Right cardiac atrium (tissue), 5 donors: ENCODE measurements around the gene MRPL12. TPM values are rescaled to one million over a fixed set of nuclear protein-coding genes. Genes with fewer than 3 reads are reported as not detected.

Experiments used
- ATAC-seq, 2 donors: fragments of 200-7000 bp; cut with Tn5 transposase; one replicate each; pipeline versions ENCODE4 v1.8.0 to v1.9.1; 2020; ENCODE audit warnings: moderate library complexity in 2 of 2, mild to moderate bottlenecking in 1 of 2
- DNase-seq, 3 donors: peaks; one replicate each; pipeline ENCODE4 v3.0.0-alpha.2; 2020
- H3K27ac ChIP-seq: one replicate; pipeline ENCODE4 v1.5.1; 2013; ENCODE audit warnings: mild to moderate bottlenecking, low read length, control low read depth, moderate library complexity
- H3K27me3 ChIP-seq: one replicate; pipeline ENCODE4 v1.6.1; 2013; ENCODE audit not compliant: control insufficient read depth, insufficient read depth
- H3K4me1 ChIP-seq: one replicate; pipeline ENCODE4 v1.6.1; 2013; ENCODE audit warnings: low read length; ENCODE audit not compliant: control insufficient read depth, insufficient read depth
- H3K4me3 ChIP-seq: one replicate; pipeline ENCODE4 v1.5.1; 2013; ENCODE audit warnings: low read length, control low read depth
- H3K9me3 ChIP-seq: one replicate; pipeline ENCODE4 v1.6.1; 2013; ENCODE audit warnings: low read length; ENCODE audit not compliant: control insufficient read depth
- WGBS: extraction: QIAGEN DNeasy Blood & Tissue Kit; methylation state at CpG from one replicate; pipeline ENCODE4 v1.1.7; 2013; 5-methylcytosine and 5-hydroxymethylcytosine counted together
- intact Hi-C, 4 donors: fragments of 100-400 bp; cut with DNase I; formaldehyde crosslinking; loops; one replicate each; pipeline versions ENCODE4 v1.11.0 to v1.14.0; 2022 to 2023
- polyA plus RNA-seq: library from polyadenylated mRNA; stranded (reverse); fragments of 200-250 nt; gene quantifications from one replicate; pipeline ENCODE4 v1.2.3, GENCODE V29; 2013
- total RNA-seq, 4 donors: library from RNA; stranded (reverse); fragmentation: NEBNext Ultra II Directional; extraction: Animal tissue kit (Norgen Biotek cat#: 25700); gene quantifications; one replicate each; pipeline ENCODE4 v1.2.1, GENCODE V29; 2021
- donor health status: healthy with polysubstance abuse.
- donor health status: DM: no; HTN: yes; CAD: no.
- donor health status: DM: no; HTN: no; CAD: no.
- donor health status: DM: no; HTN: yes; CAD: no; lungs with severe emphysema.
- donor health status: DM: yes; HTN: yes; CAD: no.

Gene MRPL12
- total and polyA plus RNA-seq, 5 donors, result 83.3 to 310 (median 122) TPM

DNA sequence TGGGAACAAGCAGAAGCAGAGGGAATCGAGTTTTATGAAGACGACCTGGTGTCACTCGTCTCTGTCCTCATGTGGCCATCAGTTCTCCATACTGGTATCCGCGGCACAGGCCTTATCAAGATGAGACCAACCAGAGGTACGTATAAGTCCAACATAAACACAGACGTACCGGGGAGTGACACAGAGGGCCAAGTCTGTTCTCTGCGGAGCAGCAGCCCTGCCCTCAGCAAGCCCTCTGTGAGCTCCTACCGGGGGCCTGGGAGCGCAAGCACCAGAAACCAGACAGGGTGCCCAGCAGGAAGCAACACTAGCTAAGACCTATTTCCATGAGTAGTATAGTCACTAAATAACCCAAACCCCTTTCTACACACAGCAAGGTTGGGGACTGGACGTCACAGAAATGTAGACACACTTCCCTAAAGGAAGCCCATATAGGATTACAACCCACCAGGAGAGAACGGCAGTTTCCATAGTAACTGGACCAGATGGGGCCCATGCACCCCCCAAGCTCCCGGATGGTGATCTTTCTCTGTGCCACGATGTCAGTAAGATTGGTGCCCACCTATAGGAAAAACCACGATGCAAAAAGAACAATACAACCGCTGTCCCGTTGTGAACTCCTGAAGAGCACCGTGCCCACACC is 20.5 kb upstream of the MRPL12 start:
- DNase-seq (peak in 1 of 3 donors; percentile 30), ATAC-seq (no peak)
- no peaks in the 10 kb centered on the region for H3K9me3 ChIP-seq
- no peaks in the 10 kb centered on the region for H3K27me3 ChIP-seq
- 32% methylated on average over 19 of the region's 19 CpGs for WGBS
- intact Hi-C loops, result no loop called here
- H3K4me1 ChIP-seq, result peaks cover 6% of the 10 kb centered on the region
- no peak overlapping the region for H3K27ac ChIP-seq
- H3K4me3 ChIP-seq, result peak overlapping the region; percentile 71

DNA sequence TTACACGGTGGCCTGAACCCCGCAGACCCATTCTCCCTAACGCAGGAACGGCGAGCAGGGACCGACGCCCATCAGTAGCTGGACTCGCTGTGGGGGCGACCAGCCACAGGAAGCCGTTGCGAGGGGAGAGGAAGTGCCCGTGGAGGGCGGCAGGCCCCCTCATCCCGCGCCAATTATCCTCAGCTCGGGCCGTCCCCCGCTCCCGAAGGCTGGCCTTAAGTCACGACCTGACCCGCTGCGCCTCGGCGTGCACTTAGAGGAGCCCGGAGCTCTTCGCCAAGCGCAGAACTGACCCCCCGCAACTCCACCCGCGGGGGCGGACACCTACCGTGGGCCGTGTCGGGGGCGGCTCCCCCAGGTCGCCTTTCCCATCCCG is 20.0 kb upstream of the MRPL12 start:
- H3K27ac ChIP-seq, result peak overlapping the region; percentile 34
- intact Hi-C loops, result no loop called here
- under 1% methylated on average over 37 of the region's 37 CpGs for WGBS
- peaks cover 6% of the 10 kb centered on the region for H3K4me1 ChIP-seq
- H3K27me3 ChIP-seq, result no peaks in the 10 kb centered on the region
- H3K4me3 ChIP-seq, result peak overlapping the region; percentile 71
- DNase-seq (no peak), ATAC-seq (peak in 1 of 2 donors; percentile 45)
- no peaks in the 10 kb centered on the region for H3K9me3 ChIP-seq

GRCh38 chr17:81683584-81684441 is 19.4 kb upstream of the MRPL12 start, which contains the start of the genes ARL16 and HGS:
ARL16 (minus strand) TSS chr17:81683797; CDS start chr17:81683753, 44 bp downstream.
HGS (plus strand) TSS chr17:81684011; CDS start chr17:81684067, 56 bp downstream.
- peak within 1 kb of the TSS; percentile 97 for H3K4me3 ChIP-seq
- WGBS, result under 1% methylated on average over 112 of the region's 112 CpGs
- peak; percentile 98 to 99 (median 99) for DNase-seq
- intact Hi-C loops, result no loop called here
- peaks cover 6% of the 10 kb centered on the region for H3K4me1 ChIP-seq
- peak within 1 kb of the TSS; percentile 34 for H3K27ac ChIP-seq
- no peaks in the 10 kb centered on the region for H3K9me3 ChIP-seq
- no peaks in the 10 kb centered on the region for H3K27me3 ChIP-seq
- peak; percentile 98 for ATAC-seq

DNA sequence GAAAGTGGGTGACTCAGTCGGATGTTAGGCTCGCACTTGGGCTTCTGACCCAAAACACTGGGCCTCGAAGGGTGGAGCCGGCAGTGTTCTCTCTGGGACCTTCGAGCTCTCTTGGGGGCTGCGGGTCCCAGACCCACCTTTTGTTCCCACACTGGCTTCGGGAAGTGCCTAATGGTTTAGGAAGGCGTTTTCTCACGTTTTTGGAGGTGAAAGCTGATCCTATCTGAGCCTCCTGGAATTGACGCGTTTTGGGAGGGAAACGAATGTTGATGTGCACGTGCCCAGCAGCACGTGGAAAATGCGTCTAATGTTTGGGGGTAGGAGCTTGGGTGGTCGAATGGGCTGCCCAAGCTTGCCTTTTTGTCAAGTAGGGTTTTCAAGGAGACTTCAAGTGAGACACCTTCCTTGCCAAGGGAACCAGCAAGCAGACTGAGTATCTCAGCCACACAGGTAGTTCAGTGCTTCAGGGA is 18.7 kb upstream of the MRPL12 start:
- intact Hi-C loops, result no loop called here
- 5% methylated on average over 16 of the region's 16 CpGs for WGBS
- ATAC-seq, result peak in 1 of 2 donors; percentile 13

DNA sequence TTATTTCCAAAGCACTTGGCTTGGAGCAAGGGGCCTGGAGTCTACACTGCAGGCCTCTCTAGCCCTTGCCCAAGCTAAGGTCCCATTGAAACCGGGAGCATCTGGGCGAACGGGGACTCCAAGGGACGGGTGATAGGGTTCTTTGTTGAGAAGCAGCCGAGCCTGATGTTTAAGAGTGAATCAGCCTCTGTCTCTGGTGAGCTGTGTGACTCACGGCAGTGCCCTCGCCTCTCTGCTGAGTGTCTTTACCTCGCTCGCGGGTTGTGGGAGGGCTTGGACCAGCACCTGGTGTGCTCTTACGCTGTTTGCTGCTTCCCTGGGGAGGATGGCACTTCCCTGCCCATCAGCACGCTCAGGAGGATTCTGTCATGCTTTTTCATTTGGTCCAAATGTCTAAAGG is 18.1 kb upstream of the MRPL12 start:
- no peak for ATAC-seq
- H3K4me1 ChIP-seq, result peaks cover 6% of the 10 kb centered on the region
- 78% methylated on average over 12 of the region's 12 CpGs for WGBS
- no peaks in the 10 kb centered on the region for H3K27me3 ChIP-seq
- no peak overlapping the region for H3K27ac ChIP-seq
- intact Hi-C loops, result no loop called here
- no peaks in the 10 kb centered on the region for H3K9me3 ChIP-seq
- no peak for DNase-seq
- H3K4me3 ChIP-seq, result peak overlapping the region; percentile 97

More for the DNA sequence above, 18.7 kb upstream of the MRPL12 start:
- Histone ChIP-seq H3K27ac (no peak overlapping the region), H3K9me3 (no peaks in the 10 kb centered on the region), H3K4me1 (peaks cover 6% of the 10 kb centered on the region), H3K4me3 (peak overlapping the region; percentile 97), H3K27me3 (no peaks in the 10 kb centered on the region)
- no peak for DNase-seq

DNA sequence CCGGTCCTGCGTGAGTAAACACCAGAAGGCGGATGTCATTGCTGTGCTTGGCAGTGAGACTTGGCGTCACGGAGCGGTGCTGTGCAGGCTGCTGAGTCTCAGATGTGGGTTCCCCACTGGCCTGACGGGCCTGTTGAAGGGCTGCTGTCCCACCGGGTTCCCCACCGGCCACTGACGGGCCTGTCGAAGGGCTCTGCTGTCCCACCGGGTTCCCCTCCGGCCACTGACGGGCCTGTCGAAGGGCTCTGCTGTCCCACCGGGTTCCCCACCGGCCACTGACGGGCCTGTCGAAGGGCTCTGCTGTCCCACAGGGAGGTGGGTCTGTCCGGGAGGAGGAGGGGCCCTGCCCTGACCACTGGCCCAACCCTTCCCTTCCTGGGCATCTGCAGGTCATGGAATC is 16.6 kb upstream of the MRPL12 start:
- H3K4me1 ChIP-seq, result peaks cover 6% of the 10 kb centered on the region
- H3K4me3 ChIP-seq, result no peak overlapping the region
- no peak overlapping the region for H3K27ac ChIP-seq
- ATAC-seq, result no peak
- H3K27me3 ChIP-seq, result no peaks in the 10 kb centered on the region
- WGBS, result 92% methylated on average over 20 of the region's 20 CpGs
- intact Hi-C loops, result no loop called here
- DNase-seq, result no peak
- H3K9me3 ChIP-seq, result no peaks in the 10 kb centered on the region

GRCh38 chr17:81687770-81688541 is 15.2 kb upstream of the MRPL12 start:
- no peak overlapping the region for H3K4me3 ChIP-seq
- H3K27me3 ChIP-seq, result no peaks in the 10 kb centered on the region
- 92% methylated on average over 41 of the region's 41 CpGs for WGBS
- ATAC-seq, result no peak
- no peaks in the 10 kb centered on the region for H3K9me3 ChIP-seq
- H3K4me1 ChIP-seq, result peaks cover 6% of the 10 kb centered on the region
- DNase-seq, result no peak
- H3K27ac ChIP-seq, result no peak overlapping the region
- intact Hi-C loops, result no loop called here

GRCh38 chr17:81688616-81689015 is 14.6 kb upstream of the MRPL12 start:
- H3K27me3 ChIP-seq, result no peaks in the 10 kb centered on the region
- no peak for DNase-seq
- WGBS, result 90% methylated on average over 14 of the region's 14 CpGs
- H3K27ac ChIP-seq, result no peak overlapping the region
- H3K9me3 ChIP-seq, result no peaks in the 10 kb centered on the region
- intact Hi-C loops, result no loop called here
- no peak for ATAC-seq
- peaks cover 6% of the 10 kb centered on the region for H3K4me1 ChIP-seq
- H3K4me3 ChIP-seq, result no peak overlapping the region

GRCh38 chr17:81690066-81690465 is 13.1 kb upstream of the MRPL12 start:
- WGBS, result 85% methylated on average over 18 of the region's 18 CpGs
- no peak for ATAC-seq
- H3K27me3 ChIP-seq, result no peaks in the 10 kb centered on the region
- H3K9me3 ChIP-seq, result no peaks in the 10 kb centered on the region
- H3K27ac ChIP-seq, result no peak overlapping the region
- peaks cover 3% of the 10 kb centered on the region for H3K4me1 ChIP-seq
- intact Hi-C loops, result no loop called here
- DNase-seq, result no peak
- H3K4me3 ChIP-seq, result no peak overlapping the region

- WGBS, result 85% methylated on average over 17 of the region's 17 CpGs
Observed at GRCh38 chr17:81690549-81690948, 12.6 kb upstream of the MRPL12 start.

More at GRCh38 chr17:81690549-81690948, 12.6 kb upstream of the MRPL12 start:
- ATAC-seq, result no peak
- intact Hi-C loops, result no loop called here
- no peaks in the 10 kb centered on the region for H3K27me3 ChIP-seq
- no peaks in the 10 kb centered on the region for H3K9me3 ChIP-seq
- no peak overlapping the region for H3K27ac ChIP-seq
- no peak for DNase-seq
- no peaks in the 10 kb centered on the region for H3K4me1 ChIP-seq
- H3K4me3 ChIP-seq, result no peak overlapping the region
